ENCODE results near the gene TECPR1.

GRCh38 chr7:98180751-98181150 lies 71.3 kb downstream of the TECPR1 start:
- TF ChIP-seq POLR2A (IDR thresholded peaks at IDR 0.05), result no peak
- TF ChIP-seq, protein P1, sequence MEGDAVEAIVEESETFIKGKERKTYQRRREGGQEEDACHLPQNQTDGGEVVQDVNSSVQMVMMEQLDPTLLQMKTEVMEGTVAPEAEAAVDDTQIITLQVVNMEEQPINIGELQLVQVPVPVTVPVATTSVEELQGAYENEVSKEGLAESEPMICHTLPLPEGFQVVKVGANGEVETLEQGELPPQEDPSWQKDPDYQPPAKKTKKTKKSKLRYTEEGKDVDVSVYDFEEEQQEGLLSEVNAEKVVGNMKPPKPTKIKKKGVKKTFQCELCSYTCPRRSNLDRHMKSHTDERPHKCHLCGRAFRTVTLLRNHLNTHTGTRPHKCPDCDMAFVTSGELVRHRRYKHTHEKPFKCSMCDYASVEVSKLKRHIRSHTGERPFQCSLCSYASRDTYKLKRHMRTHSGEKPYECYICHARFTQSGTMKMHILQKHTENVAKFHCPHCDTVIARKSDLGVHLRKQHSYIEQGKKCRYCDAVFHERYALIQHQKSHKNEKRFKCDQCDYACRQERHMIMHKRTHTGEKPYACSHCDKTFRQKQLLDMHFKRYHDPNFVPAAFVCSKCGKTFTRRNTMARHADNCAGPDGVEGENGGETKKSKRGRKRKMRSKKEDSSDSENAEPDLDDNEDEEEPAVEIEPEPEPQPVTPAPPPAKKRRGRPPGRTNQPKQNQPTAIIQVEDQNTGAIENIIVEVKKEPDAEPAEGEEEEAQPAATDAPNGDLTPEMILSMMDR (IDR thresholded peaks at IDR 0.05), result no peak
